ENCODE measurements around the gene WFDC10A.
"Not testable (repeated sequence)": the region's sequence is repeated elsewhere in the genome, so short reads cannot be mapped to it uniquely, and the experiment has no call there.

DNA sequence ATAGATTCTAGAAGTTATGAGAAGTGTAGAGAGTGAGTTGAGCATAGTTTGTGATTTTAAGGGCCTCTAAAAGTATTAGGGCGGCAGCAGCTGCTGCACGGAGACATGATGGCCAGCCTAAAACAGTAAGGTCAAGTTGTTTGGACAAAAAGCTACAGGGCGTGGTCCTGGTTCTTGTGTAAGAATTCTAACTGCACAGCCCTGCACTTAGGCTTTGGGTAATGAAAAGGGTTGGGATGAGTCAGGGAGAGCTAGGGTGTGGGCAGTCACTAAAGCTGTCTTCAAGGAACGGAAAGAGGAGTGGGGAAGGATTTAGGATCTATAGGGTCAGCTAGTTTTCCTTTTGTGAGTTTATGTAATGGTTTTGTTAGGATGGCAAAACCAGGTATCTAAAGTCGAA is 43.6 kb upstream of the WFDC10A start:
- TF ChIP-seq, protein P1, sequence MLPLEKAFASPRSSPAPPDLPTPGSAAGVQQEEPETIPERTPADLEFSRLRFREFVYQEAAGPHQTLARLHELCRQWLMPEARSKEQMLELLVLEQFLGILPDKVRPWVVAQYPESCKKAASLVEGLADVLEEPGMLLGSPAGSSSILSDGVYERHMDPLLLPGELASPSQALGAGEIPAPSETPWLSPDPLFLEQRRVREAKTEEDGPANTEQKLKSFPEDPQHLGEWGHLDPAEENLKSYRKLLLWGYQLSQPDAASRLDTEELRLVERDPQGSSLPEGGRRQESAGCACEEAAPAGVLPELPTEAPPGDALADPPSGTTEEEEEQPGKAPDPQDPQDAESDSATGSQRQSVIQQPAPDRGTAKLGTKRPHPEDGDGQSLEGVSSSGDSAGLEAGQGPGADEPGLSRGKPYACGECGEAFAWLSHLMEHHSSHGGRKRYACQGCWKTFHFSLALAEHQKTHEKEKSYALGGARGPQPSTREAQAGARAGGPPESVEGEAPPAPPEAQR (CRISPR knock-in tag; IDR thresholded peaks at IDR 0.05) = not testable (repeated sequence)
- TF ChIP-seq ZNF121 (CRISPR knock-in tag; IDR thresholded peaks at IDR 0.05); STAT6 (CRISPR knock-in tag; conservative IDR thresholded peaks at IDR 0.05; ENCODE audit: low read depth); NR3C1 (CRISPR knock-in tag; conservative IDR thresholded peaks at IDR 0.05; ENCODE audit: low read depth); ZNF317 (CRISPR knock-in tag; IDR thresholded peaks at IDR 0.05; ENCODE audit: borderline replicate concordance, low read depth); GABPB1 (CRISPR knock-in tag; IDR thresholded peaks at IDR 0.05); JAZF1 (CRISPR knock-in tag; IDR thresholded peaks at IDR 0.05); NR2C2 (CRISPR knock-in tag; IDR thresholded peaks at IDR 0.05): not testable (repeated sequence)
- TF ChIP-seq, protein P2, sequence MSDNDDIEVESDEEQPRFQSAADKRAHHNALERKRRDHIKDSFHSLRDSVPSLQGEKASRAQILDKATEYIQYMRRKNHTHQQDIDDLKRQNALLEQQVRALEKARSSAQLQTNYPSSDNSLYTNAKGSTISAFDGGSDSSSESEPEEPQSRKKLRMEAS (CRISPR knock-in tag; IDR thresholded peaks at IDR 0.05) = not testable (repeated sequence)
- TF ChIP-seq, protein P3, sequence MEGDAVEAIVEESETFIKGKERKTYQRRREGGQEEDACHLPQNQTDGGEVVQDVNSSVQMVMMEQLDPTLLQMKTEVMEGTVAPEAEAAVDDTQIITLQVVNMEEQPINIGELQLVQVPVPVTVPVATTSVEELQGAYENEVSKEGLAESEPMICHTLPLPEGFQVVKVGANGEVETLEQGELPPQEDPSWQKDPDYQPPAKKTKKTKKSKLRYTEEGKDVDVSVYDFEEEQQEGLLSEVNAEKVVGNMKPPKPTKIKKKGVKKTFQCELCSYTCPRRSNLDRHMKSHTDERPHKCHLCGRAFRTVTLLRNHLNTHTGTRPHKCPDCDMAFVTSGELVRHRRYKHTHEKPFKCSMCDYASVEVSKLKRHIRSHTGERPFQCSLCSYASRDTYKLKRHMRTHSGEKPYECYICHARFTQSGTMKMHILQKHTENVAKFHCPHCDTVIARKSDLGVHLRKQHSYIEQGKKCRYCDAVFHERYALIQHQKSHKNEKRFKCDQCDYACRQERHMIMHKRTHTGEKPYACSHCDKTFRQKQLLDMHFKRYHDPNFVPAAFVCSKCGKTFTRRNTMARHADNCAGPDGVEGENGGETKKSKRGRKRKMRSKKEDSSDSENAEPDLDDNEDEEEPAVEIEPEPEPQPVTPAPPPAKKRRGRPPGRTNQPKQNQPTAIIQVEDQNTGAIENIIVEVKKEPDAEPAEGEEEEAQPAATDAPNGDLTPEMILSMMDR (IDR thresholded peaks at IDR 0.05) = not testable (repeated sequence)
- TF ChIP-seq, protein P4, sequence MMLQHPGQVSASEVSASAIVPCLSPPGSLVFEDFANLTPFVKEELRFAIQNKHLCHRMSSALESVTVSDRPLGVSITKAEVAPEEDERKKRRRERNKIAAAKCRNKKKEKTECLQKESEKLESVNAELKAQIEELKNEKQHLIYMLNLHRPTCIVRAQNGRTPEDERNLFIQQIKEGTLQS (CRISPR knock-in tag; conservative IDR thresholded peaks at IDR 0.05) = not testable (repeated sequence)
- TF ChIP-seq, protein P5, sequence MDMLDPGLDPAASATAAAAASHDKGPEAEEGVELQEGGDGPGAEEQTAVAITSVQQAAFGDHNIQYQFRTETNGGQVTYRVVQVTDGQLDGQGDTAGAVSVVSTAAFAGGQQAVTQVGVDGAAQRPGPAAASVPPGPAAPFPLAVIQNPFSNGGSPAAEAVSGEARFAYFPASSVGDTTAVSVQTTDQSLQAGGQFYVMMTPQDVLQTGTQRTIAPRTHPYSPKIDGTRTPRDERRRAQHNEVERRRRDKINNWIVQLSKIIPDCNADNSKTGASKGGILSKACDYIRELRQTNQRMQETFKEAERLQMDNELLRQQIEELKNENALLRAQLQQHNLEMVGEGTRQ (CRISPR knock-in tag; IDR thresholded peaks at IDR 0.05) = not testable (repeated sequence)
- TF ChIP-seq, protein P6, sequence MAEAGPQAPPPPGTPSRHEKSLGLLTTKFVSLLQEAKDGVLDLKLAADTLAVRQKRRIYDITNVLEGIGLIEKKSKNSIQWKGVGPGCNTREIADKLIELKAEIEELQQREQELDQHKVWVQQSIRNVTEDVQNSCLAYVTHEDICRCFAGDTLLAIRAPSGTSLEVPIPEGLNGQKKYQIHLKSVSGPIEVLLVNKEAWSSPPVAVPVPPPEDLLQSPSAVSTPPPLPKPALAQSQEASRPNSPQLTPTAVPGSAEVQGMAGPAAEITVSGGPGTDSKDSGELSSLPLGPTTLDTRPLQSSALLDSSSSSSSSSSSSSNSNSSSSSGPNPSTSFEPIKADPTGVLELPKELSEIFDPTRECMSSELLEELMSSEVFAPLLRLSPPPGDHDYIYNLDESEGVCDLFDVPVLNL (CRISPR knock-in tag; IDR thresholded peaks at IDR 0.05; ENCODE audit: borderline replicate concordance, low read depth) = not testable (repeated sequence)

Measured in WTC11 (cell line).